K562 (cell line): ENCODE results near the gene TK1. TPM values are rescaled to one million over a fixed set of nuclear protein-coding genes. Genes with fewer than 3 reads are reported as not detected.

Source experiments
- CBX8 ChIP-seq: fragments of 200-600 bp; sonication (generic); IDR thresholded peaks from 2 replicates; pipeline ENCODE4 v1.6.1; 2012; ENCODE audit warnings: borderline replicate concordance, mixed run types, low read depth, mild to moderate bottlenecking, moderate library complexity, mixed read lengths, low read length, control low read depth, inconsistent platforms; ENCODE audit not compliant: poor library complexity, severe bottlenecking; ENCODE audit errors: extremely low read depth
- CTCFL ChIP-seq: IDR thresholded peaks from 2 replicates; pipeline ENCODE4 v1.6.1; 2011; ENCODE audit warnings: borderline replicate concordance, low read depth, mild to moderate bottlenecking, moderate library complexity, low read length; ENCODE audit not compliant: insufficient read depth, poor library complexity, severe bottlenecking
- GABPB1 ChIP-seq: sonication (generic); formaldehyde crosslinking; IDR thresholded peaks from 2 replicates; pipeline ENCODE4 v1.8.0; 2022; ENCODE audit warnings: mild to moderate bottlenecking, missing genetic modification reagents
- MAZ ChIP-seq, 2 experiments: fragments of 450-650 bp in 1 of 2; sonication (generic) in 1 of 2; formaldehyde crosslinking; IDR thresholded peaks in 1 of 2; conservative IDR thresholded peaks in 1 of 2; 2 replicates each; pipeline versions ENCODE4 v1.4.0 to v1.5.0; 2020; ENCODE audit warnings: mild to moderate bottlenecking in 1 of 2, missing genetic modification reagents in 1 of 2
- PCBP1 ChIP-seq: fragments of 200-400 bp; formaldehyde crosslinking; IDR thresholded peaks from 2 replicates; pipeline ENCODE4 v1.6.1; 2018; ENCODE audit warnings: mild to moderate bottlenecking, low read depth, low read length; ENCODE audit not compliant: poor library complexity, severe bottlenecking
- POLR2A ChIP-seq: fragments of 450-650 bp; conservative IDR thresholded peaks from 2 replicates; pipeline ENCODE4 v1.6.1; 2016
- ZFP1 ChIP-seq: fragments of 450-650 bp; formaldehyde crosslinking; IDR thresholded peaks from 2 replicates; pipeline ENCODE4 v1.4.0; 2020; ENCODE audit warnings: mild to moderate bottlenecking, mixed read lengths
- ZNF282 ChIP-seq: sonication (generic); formaldehyde crosslinking; IDR thresholded peaks from 2 replicates; pipeline ENCODE4 v1.8.1; 2023; ENCODE audit warnings: missing genetic modification reagents
- ZNF583 ChIP-seq: fragments of 250-450 bp; sonication (Bioruptor Pico); IDR thresholded peaks from 2 replicates; pipeline ENCODE4 v1.4.0; 2020
- polyA plus RNA-seq, 8 experiments: library from polyadenylated mRNA; depleted of rRNA in 4 of 8; stranded (reverse) in 5 of 8; unstranded in 3 of 8; fragments of >200 nt; fragmentation: Nextera tagmentation in 2 of 8; fragmentation: Illumina TruSeq in 1 of 8; extraction: Ambion mirVana in 2 of 8; extraction: Trizol in 1 of 8; gene quantifications; 2 replicates each; pipeline versions ENCODE4 v1.2.1 to v1.2.3, GENCODE V29; 2011 to 2014; ENCODE audit warnings: inconsistent platforms in 1 of 8, missing spikeins in 1 of 8
- total RNA-seq, 7 experiments: library from RNA; depleted of rRNA in 6 of 7; stranded (reverse); fragments of >200 nt in 6 of 7; fragmentation: Illumina TruSeq in 2 of 7; extraction: Trizol in 2 of 7; gene quantifications; 2 replicates each; pipeline versions ENCODE4 v1.2.1 to v1.2.3, GENCODE V29; 2011 to 2021; ENCODE audit warnings: low replicate concordance in 1 of 7
- TF ChIP-seq, protein P1 (sequence below): fragments of 450-650 bp; IDR thresholded peaks from 2 replicates; pipeline ENCODE4 v1.6.1; 2018; ENCODE audit not compliant: partially characterized antibody
- TF ChIP-seq, protein P2 (sequence below): fragments of 450-650 bp; IDR thresholded peaks from 2 replicates; pipeline ENCODE4 v1.6.1; 2016

TK1 gene
- total and polyA plus RNA-seq, 9 of the 15 experiments (the other 6 are each of a cell fraction or from before 2014, with no cell fraction given) = 8.4 to 280 (median 103) TPM

DNA sequence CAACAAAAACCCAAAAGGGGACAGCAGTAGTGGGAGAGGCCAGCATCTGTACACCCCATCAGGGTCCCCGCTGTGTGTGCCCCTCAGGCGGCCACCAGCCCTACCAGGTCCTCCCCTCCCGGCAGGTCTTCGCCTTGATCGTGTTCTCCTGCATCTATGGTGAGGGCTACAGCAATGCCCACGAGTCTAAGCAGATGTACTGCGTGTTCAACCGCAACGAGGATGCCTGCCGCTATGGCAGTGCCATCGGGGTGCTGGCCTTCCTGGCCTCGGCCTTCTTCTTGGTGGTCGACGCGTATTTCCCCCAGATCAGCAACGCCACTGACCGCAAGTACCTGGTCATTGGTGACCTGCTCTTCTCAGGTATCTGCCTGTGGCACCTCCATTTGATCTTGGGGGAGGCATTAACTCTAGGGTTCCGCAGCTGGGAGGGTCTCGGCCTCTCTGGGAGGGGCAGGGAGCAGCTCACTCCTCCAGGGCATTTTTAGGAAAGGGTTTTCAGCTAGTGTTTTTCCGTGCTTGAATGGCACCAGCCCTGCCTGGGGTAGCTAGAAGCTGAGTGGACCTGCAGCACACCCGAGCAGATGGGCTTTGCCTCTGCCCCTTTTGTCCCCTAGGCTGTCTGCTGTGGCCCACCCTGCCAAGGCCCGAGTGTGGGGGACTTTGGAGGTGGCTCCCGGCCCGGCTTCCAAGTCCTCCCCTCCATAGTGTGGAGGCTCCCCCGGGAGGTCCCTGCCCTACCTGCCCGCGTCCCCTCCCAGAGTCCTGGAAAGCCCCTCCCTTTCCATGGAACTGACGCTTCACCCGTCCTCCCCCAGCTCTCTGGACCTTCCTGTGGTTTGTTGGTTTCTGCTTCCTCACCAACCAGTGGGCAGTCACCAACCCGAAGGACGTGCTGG lies 15.9 kb downstream of the TK1 start (continued):
- TF ChIP-seq, protein P1, sequence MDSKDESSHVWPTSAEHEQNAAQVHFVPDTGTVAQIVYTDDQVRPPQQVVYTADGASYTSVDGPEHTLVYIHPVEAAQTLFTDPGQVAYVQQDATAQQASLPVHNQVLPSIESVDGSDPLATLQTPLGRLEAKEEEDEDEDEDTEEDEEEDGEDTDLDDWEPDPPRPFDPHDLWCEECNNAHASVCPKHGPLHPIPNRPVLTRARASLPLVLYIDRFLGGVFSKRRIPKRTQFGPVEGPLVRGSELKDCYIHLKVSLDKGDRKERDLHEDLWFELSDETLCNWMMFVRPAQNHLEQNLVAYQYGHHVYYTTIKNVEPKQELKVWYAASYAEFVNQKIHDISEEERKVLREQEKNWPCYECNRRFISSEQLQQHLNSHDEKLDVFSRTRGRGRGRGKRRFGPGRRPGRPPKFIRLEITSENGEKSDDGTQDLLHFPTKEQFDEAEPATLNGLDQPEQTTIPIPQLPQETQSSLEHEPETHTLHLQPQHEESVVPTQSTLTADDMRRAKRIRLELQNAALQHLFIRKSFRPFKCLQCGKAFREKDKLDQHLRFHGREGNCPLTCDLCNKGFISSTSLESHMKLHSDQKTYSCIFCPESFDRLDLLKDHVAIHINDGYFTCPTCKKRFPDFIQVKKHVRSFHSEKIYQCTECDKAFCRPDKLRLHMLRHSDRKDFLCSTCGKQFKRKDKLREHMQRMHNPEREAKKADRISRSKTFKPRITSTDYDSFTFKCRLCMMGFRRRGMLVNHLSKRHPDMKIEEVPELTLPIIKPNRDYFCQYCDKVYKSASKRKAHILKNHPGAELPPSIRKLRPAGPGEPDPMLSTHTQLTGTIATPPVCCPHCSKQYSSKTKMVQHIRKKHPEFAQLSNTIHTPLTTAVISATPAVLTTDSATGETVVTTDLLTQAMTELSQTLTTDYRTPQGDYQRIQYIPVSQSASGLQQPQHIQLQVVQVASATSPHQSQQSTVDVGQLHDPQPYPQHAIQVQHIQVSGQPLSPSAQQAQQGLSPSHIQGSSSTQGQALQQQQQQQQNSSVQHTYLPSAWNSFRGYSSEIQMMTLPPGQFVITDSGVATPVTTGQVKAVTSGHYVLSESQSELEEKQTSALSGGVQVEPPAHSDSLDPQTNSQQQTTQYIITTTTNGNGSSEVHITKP = peak; percentile 16
- TF ChIP-seq ZNF282 (CRISPR knock-in tag) = no peak
- TF ChIP-seq CTCFL = no peak
- TF ChIP-seq ZFP1 (CRISPR knock-in tag) = no peak
- TF ChIP-seq PCBP1 = no peak
- TF ChIP-seq GABPB1 = 0 out of 2 replicates have a peak, but pooled peaks have one; percentile 21
- TF ChIP-seq ZNF583 = no peak
- peak in 1 of 2 experiments; percentile 17; a peak in 1 of 4 replicates for TF ChIP-seq MAZ (CRISPR knock-in tag; conservative IDR thresholded peaks at IDR 0.05 in 1 of 2, IDR thresholded peaks at IDR 0.05 in 1 of 2)
- no peak for TF ChIP-seq CBX8
- TF ChIP-seq, protein P2, sequence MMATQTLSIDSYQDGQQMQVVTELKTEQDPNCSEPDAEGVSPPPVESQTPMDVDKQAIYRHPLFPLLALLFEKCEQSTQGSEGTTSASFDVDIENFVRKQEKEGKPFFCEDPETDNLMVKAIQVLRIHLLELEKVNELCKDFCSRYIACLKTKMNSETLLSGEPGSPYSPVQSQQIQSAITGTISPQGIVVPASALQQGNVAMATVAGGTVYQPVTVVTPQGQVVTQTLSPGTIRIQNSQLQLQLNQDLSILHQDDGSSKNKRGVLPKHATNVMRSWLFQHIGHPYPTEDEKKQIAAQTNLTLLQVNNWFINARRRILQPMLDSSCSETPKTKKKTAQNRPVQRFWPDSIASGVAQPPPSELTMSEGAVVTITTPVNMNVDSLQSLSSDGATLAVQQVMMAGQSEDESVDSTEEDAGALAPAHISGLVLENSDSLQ = no peak
- peak; percentile 6; the same call in 1 of the 2 replicates for TF ChIP-seq POLR2A
